Putamen (tissue), 1 donor: Measurements from ENCODE around the gene PCBP3.
A peak's percentile ranks its signal among the peaks of the same experiment; 100 is the strongest.
"Not testable (repeated sequence)": the region's sequence is repeated elsewhere in the genome, so short reads cannot be mapped to it uniquely, and the experiment has no call there.

Experiments used
- DNase-seq: peaks from one replicate; pipeline ENCODE4 v3.0.0-alpha.2; 2016; ENCODE audit warnings: low spot score

PCBP3 gene

DNA sequence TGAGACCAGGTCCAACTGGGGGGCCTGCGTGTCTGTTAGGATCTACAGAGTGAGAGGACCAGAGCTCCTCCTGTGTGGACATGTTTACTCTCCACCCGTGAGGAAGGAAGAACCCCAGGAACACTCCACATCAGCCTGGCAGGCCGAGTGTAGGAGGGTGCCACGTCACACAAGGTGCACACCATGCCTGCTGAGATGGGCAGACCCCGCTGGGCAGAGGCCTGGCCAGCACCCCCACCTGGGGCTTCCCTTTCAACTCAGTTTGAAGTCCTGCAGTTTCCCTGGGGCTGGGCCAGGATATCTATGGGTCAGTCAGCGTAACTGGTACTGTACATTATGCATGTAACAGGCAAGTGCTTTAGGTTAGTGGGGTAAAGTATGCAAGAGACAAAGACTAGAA is 30.1 kb upstream of the PCBP3 start:
- no peak for DNase-seq

DNA sequence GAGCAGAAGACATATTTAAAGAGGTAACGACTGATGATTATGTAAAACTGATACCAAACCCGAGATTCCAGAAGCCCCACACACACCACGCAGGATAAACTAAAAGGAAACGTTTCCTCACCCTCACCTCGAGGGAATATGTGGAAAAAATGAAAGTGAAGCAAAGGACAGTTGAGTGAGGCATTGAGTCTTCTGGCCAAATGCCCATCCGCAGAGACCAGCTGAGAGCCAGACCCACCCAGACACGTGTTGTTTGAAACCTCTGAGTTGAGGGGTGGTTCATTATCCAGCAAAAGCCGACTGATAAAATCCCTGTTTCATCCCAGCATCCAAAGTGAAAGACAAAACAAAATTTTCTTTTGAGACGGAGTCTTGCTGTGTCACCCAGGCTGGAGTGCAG is 29.6 kb upstream of the PCBP3 start:
- DNase-seq: no peak

DNA sequence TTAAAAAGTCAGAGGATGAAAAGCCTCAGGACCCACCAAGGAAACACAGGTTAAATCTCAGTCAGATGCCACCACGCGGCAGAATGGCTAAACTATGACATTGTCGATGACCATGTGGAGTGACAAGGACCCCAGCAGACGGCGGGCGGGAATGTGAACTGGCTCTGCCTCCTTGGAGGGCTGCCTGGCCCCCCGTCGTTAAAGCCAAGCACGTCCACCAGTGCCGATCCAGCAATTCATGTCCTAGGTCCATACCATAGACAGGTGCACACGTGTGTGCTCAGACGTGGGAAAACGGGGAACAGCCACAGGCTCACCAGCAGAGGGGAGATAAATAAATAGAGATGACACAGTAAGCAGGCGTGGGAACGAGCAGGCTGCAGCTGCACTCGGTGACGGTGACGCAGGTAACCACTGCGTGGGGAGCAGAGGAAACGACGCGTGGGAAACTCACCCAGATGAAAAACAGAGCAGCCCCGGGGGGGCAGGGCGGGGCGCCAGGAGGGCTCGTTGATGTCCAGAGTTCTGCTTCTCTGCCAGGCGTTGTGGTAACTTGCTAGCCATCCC is 28.3 kb upstream of the PCBP3 start:
- DNase-seq: peak; percentile 8

DNA sequence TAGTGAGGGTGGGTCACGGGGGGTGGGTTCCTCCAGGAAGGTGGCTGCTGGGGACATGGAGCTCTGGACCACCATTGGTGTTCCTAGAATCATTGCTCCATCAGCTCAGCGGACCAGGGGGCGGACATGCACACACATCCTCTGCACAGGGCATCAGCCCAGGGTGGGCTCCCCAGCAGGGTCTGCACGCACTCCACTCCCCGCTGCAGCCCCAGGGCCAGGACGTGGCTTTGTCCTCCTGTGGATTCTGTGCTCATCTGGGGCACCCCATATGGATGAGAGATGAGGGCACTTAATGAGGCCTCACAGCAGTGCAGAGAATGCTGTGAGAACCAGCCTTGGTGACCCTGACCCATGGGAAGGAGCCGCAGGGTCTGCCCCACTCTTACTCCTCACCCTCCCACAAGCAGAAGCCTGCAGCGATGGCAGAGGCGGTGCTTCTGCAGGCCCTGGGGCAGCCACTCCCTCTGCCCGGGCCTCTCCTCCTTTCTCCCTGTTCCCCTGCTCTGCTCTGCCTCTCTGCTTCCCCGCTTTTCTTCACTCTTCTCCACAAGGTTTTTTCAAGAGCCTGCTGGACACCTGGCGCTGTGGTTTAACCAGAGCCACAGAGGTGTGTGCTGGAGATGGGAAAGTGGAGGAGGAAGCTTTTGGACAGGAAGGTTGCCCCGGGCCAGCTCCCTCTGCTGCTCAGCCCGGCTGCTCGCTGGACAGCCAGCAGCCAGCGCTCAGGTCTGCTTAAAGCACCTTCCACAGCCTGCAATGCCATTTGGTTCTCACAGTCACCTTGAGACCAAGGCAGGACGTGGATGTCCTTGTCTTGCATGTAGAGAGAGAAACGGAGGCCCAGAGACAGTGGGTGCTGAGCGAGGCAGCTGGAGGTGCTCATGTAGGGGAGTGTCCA is 26.3 kb upstream of the PCBP3 start:
- DNase-seq: no peak

DNA sequence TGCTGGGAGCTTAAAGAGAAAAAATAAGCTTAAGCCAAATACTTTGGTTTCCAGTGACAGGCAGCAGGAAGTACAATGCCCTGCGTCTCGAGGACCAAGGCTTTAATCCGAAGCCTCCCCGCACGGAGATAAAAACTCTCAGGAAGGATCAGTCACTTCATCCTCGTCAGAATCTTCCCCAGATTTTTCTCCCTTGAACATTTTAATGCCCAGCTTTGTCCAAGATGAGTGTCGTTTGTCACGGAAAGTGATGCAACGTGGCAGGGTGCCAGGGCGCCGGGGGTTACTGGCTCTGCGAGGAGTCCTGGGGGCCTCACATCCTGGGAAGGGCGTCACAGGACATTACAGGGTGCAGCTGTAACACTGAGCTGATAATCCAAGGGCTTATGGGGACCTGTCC is 25.2 kb upstream of the PCBP3 start:
- DNase-seq: no peak

DNA sequence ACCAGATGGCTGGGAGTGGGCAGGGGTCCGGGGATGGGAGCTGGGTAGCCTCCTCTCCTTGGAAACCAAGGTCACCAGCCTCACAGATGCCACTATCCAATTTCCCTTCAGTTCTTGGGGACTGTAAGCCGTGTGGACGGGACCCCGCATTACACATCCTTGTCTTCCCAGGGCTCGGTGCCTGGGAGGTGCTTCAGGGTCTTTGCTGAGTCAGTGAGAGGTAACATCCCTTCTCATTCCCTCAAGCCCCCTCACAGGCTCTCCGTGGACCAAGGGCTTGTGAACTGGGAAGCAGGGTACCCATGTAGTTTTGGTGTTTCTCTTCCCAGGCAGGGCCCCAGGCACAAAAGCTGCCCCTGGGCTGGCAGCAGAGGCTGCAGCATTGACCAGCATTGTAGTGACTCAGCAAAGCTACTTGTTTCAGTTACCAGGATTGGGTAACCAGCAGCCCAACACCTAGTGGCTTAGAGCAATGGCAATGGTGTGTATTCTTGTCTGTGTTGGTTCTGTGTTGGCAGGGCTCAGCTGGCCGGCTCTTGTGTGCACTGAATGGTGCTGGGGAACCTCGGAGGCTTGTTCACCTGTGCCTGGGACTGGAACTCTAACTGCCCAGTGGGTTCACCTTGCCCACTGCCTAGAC is 24.6 kb upstream of the PCBP3 start:
- DNase-seq: no peak

DNA sequence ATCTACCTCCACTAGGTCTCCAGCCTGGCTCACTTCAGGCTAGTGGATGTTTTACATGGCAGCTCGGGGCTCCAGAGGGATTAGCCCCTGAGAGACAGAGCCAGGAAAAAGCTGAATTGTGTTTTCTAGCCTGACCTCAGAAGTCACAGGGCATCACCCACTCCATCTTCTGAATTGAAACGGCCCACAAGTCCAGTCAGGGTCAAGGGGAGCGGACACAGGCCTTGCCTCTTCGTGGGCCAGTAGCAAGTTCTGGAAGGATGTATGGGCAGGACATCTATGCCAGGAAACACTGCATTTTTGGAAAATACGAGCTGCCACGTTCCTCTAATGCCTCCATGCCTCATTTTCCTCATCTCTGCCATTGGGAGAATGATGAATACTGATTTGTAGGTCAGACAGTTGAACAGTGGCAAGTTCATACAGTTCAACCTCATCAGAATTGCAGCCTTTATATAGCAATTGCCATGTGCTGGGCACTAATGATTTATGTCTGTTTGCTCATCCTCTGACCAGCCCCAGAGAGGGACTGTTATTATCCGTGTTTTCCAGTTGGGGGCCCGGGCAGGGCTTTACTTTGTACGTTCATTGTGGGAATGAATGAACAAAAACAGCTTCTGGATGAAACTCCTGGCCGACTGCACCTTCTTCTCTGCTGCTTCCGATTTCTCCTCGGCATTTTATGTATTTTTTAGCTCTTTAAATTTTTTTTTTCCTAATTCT is 23.2 kb upstream of the PCBP3 start:
- no peak for DNase-seq

DNA sequence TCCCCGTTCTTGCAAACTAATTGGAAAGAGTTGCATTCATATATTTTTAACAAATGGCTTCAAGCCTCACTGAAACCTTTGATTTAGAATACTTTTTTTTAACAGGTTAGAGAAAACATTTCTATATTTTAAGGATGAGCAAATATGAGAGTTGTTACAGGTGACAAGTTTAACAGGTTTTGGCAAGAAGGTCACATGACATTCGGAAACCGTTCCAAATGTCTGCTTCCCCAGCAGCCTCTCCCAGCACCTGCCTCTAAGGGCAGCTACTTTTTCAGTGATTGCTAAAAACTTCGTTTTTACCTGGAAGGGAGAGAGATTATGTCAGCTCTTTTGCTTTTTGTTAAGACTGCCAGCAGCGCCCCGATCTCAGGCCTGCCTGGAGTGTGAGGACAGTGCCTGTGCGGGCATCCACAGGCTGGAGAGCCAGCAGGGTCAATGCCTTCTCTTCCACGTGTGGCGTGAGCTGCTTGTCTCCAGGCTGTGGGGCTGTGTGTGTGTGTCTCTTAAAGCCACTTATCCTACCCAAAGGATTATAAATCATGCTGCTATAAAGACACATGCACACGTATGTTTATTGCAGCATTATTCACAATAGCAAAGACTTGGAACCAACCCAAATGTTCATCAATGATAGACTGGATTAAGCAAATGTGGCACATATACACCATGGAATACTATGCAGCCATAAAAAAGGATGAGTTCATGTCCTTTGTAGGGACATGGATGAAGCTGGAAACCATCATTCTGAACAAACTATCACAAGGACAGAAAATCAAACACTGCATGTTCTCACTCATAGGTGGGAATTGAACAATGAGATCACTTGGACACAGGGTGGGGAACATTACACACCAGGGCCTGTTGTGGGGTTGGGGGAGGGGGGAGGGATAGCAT is 21.8 kb upstream of the PCBP3 start:
- DNase-seq: not testable (repeated sequence)

DNA sequence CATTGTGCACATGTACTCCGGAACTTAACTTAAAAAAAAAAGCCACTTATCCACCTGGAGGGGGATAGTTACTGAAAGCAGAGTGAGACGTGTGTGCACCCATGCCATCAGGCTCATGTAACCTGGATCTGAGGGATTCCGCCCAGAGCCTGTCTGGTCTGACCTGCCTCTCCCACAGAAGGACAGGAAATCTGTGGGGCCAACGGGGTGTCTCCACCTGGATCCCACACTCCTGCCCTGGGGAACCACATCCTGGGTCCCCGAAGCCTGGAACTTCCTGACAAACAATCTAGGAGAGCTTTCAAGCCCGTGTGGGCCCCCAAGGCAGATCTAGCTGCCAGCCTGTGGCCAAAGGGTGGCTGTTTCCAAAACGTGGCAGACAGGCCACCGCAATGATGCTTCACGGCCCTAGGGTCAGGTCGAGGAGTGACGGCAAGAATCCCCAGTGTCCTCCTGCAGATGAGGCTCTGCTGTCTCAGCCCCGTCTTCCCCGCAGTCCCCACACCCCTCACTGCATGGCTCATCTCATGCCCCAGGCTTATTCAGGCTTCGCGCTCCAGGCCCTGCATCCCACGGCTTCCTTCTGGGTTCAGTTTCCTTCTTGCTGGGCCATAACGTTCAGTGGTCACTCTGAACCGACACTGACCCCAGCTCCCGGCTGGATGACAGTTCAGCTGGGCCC is 21.0 kb upstream of the PCBP3 start:
- no peak for DNase-seq

DNA sequence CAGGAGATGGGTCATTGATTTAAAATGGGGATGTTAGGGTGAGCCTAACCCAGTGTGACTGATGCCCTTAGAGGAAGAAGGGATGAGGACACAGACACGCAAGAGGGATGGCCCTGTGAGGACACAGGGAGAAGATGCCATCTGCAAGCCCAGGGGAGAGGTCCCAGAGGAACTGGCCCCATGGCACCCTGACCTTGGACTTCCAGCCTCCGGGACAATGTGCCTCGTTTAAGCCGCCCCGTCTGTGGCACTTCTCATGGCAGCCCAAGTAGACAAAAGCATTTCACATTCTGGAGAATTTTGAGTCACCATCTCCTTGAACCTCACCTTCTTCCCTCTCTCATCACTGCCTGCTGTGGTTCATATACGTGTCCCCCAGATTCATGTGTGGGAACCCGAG is 20.1 kb upstream of the PCBP3 start:
- DNase-seq: no peak

DNA sequence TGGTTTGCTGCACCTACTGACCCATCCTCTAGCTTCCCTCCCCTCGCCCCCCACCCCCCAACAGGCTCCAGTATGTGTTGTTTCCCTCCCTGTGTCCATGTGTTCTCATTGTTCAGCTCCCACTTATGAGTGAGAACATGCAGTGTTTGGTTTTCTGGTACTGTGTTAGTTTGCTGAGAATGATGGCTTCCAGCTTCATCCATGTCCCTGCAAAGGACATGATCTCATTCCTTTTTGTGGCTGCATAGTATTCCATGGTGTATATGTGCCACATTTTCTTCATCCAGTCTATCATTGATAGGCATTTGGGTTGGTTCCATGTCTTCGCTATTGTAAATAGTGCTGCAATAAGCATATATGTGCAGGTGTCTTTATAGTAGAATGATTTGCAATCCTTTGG is 17.4 kb upstream of the PCBP3 start:
- DNase-seq: not testable (repeated sequence)

DNA sequence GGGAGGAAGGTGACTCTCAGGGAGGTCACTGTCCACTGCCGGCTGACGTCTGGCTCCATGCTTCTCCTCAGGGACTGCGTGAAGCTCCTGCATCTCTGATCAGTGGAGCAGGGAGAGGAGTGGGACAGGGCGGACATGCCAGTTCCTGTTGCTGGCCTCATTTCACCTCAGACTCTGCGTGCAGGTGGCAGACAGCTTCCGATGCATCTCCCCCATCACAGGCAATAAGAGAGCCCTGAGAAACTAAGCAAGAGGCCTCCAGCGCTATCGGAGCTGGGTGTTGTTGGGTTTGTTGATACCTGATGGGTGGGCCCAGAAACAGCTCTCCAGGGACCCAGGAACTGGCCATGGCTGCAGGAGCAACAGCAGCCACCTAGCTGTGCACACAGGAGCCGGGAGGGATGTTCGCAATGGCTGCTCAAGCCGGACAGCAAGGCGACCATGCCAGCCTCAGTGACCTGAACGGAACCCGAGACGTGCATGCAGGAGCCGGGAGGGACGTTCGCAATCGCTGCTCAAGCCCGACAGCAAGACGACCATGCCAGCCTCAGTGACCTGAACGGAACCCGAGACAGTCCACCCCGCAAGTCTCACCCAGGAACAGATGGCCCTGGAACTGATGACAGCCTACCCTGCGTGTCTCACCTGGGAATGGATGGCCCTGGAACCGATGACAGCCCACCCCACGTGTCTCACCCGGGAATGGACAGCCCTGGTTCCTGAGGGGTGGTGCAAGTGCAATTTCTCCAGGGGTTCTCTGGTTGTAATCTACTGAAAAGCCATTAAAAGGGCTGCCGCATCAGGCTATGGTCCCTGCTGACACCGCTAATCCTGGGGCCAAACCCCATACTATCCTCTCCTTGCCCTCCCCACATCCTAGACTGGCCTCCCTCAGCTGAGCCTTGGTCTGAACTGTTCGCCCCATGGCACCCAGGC is 14.2 kb upstream of the PCBP3 start:
- no peak for DNase-seq

DNA sequence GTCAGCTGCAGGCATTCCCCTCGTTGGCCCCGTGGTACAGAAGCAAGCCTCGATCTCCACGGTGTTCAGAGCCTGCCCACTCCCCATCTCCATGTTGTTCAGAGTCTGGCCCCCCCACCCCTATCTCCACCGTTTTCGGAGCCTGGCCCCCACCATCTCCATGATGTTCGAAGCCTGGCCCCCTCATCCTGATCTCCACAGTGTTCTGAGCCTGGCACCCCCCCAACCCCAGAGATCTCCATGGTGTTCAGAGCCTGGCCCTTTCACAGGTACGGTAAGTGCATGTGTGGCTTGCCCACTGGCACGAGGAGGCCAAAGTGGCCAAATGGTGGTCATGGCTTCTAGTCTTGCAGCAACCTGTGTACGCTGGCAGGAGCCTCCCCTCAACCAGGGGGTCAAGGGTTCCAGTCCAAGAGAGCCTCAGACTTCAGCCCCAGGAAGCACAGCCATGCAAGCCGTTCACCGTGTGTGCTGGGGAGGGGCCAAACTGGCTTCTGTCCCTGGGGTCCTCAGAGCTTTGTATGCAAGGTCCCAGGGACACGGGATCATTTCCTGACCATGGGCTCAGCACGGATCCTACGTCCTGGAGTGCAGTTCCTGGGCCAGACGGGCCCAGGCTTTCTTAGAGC is 13.3 kb upstream of the PCBP3 start:
- no peak for DNase-seq

DNA sequence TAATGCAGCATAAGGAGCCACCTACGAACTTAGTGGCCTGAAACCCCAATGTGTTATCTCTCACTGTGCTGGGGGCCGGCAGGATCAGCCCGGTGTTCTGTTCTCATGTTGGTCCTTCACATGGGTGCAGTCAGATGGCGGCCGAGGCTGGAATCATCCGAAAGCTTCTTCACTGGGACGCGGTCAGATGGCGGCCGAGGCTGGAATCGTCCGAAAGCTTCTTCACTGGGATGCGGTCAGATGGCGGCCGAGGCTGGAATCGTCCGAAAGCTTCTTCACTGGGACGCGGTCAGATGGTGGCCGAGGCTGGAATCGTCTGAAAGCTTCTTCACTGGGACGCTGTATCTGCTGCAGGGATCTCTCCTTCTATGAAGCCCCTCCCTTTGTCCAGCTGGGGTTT is 12.6 kb upstream of the PCBP3 start:
- no peak for DNase-seq

DNA sequence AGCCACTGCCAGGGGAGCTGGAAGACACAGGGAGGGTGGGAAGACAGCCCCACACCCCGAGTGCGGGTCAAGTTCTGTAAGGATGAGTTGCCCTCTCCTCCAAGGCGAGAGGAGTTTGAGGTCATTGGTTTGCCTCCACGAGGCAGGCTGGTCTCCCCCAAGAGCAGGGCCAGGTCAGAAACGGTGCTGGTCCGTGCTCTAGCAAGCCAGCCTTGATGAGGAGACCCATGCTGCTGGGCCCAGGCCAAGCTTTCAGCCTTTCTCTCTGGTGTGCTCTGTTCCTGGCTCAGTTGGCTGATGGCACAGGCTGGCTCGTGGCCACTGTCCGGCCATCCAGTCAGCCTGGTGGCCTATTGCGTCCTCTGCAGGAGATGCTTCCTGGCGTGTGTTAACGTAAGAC is 12.0 kb upstream of the PCBP3 start:
- no peak for DNase-seq

DNA sequence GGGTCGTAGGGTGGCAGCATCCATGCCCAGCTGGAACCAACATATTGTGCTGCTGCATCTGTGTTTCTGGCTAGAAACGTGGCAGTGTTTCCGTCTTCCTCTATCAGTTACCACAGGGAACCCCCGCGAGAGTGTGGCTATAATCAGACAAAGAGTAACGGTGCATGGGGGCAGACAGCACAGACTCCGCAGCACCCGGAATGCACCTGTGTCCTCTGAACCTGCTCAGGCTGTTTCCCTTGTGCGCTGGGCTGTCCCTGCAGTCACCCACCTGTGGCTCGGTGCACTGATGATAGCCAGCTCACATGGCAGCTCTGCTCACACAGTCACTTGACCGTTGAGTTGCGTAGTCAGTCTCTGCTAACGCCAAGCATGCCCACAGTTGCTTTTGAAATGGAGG is 11.4 kb upstream of the PCBP3 start:
- no peak for DNase-seq

DNA sequence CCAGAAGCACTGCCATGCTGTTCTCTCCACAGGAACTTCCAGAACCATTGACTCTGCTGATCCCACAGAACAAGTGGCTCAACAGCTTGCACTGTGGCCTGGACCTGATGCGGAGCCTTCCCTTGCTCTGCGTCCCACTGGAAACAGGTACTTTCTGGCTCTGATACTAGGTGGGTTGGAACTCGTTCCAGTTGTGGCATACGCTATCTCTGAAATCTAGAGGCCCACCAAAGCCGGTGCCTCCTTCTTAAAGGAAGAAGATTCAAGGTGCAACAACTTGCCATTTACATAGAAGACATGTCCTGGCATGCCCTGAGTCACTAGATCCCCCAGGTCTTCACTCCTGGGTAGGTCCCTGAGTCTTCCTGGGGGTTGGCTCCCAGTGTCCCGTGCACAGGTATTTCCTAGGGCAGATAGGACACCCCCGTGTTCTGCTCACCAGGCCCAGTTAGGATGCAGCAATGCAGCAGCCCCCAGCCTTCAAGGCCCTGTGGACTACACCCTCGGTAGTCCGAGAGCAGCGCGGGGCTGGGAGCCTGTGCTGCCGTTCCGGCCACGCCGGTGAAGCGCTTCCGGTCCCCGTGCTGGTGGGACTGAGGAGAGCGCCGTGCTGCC is 10.8 kb upstream of the PCBP3 start:
- no peak for DNase-seq

DNA sequence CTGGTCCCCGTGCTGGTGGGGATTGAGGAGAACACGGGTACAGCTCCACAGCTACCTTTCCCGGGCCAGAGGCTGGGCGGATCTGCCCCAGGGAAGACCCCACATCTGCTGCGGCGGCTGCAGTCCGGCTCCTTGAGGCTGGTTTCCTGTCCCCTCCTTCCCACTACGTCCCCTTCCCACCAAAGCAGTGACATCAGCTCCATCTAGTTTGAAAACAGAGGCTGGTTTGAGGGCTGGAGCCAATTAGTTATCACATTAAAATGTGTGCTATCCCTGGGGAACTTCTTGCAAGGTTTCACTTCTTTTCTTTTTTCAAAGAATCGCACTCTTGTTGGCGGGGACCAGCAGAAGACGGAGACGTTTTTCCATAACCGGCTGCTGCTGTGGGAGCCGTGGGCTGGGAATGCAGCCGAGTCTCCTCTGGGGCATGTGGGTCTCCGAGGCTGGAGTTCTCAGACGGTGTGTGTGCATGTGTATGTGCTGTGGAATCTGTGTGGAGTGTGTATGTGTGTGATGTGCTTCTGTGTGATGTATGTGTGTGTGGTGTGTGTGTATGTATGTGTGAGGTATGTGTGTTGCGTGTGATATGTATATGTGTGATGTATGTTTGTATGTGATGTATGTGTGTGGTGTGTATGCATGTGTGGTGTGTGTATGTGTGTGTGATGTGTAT is 8.9 kb upstream of the PCBP3 start:
- no peak for DNase-seq
